ENCODE results near the gene SCAND1.

The SCAND1 gene

GRCh38 chr20:35908007-35908406, 46.3 kb downstream of the SCAND1 start:
- DNase-seq (ENCODE audit: insufficient read length, low spot score) (no peak), FAIRE-seq (no peak)

GRCh38 chr20:35907017-35907701, 47.1 kb downstream of the SCAND1 start:
- DNase-seq (ENCODE audit: insufficient read length, low spot score) (no peak), FAIRE-seq (no peak)

- FAIRE-seq (no peak), DNase-seq (ENCODE audit: insufficient read length, low spot score) (no peak)
Observed at GRCh38 chr20:35904982-35905663, 49.2 kb downstream of the SCAND1 start.

- no peak for FAIRE-seq
Observed at GRCh38 chr20:35903843-35904242, 50.5 kb downstream of the SCAND1 start.

More at GRCh38 chr20:35903843-35904242, 50.5 kb downstream of the SCAND1 start:
- no peak for DNase-seq (ENCODE audit: insufficient read length, low spot score)
